MM.1S (cell line): Measurements from ENCODE around the gene MPL.

ENCODE experiments used
- CTCF ChIP-seq: fragments of 300-600 bp; sonication (generic); IDR thresholded peaks from 2 replicates; pipeline ENCODE4 v1.5.1; 2016; ENCODE audit warnings: antibody characterized with exemption, low read length, mixed read lengths
- EZH2 ChIP-seq: fragments of 300-600 bp; sonication (generic); optimal IDR thresholded peaks from 2 replicates; pipeline ENCODE3; 2017; ENCODE audit warnings: low read depth, mild to moderate bottlenecking, antibody characterized with exemption, low read length, mixed read lengths
- EZH2phosphoT487 ChIP-seq: fragments of 300-600 bp; sonication (generic); IDR thresholded peaks from 2 replicates; pipeline ENCODE4 v1.6.1; 2018; ENCODE audit warnings: antibody characterized with exemption, low read length

- TF ChIP-seq CTCF: no peak
- TF ChIP-seq EZH2: no peak
- TF ChIP-seq EZH2phosphoT487: no peak
Measured at GRCh38 chr1:43358746-43359693, 21.4 kb downstream of the MPL start, which contains the start of gene CDC20.
